Superior temporal gyrus (tissue), 1 donor: ENCODE data around the gene GGA3.
"Not testable (repeated sequence)": the region's sequence is repeated elsewhere in the genome, so short reads cannot be mapped to it uniquely, and the experiment has no call there.

Experiments
- DNase-seq: peaks from one replicate; pipeline ENCODE4 v3.0.0-alpha.2; 2016; ENCODE audit errors: extremely low spot score

The GGA3 gene

DNA sequence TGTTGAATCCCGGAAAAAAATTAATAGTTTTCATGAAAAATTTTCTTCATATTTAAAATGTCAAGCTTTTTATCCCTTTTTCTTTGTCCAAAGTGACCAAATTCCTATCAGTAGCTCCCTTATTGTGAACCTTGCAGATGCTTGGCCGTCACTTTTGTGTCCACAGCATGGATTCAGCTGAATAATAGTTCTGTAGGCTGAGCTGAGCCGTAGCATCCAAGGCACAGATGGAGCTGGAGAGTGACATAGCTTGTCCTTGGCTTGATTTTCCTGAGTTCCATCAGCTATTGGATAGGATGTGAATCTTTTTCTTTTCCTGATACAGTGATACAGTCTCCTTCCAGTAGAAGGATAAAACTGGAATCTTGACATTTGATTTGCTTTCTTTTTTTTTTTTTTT, 52.3 kb downstream of the GGA3 start:
- no peak for DNase-seq

DNA sequence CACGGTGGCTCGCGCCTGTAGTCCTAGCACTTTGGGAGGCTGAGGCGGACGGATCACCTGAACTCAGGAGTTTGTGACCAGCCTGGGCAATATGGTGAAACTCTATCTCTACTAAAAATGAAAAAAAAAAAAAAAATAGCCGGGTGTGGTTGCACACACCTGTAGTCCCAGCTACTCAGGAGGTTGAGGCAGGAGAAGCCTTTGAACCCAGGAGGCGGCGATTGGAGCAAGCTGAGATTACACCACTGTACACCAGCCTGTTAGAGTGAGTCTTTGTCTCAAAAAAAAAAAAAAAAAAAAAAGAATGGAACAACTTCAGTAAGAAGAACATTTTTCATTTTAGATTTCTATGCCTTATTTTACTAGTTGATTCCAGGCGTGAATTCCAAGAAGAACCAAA, 53.2 kb downstream of the GGA3 start:
- DNase-seq: no peak

- DNase-seq: no peak
These were observed 53.6 kb downstream of the GGA3 start for GRCh38 chr17:75207760-75208159.

- not testable (repeated sequence) for DNase-seq
These were observed 54.4 kb downstream of the GGA3 start for GRCh38 chr17:75207050-75207407.

DNA sequence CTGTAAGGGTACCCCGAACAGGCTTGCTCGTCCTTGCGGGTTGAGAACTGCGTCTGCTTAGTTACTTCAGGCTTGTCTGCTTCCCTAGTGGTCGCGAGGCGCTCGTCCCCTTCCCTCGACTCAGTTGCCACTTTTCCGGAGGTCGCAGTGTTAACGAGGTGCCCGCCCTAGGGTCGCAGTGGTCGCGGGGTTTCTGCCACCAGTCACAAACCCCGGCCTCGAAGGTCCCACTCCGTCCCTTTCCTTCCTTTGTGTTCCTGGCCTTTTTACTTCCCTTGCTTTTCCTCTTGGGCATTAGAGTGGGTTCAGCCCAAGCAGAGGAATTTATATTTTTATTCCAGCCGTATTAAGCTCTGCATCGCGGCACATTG, 55.6 kb downstream of the GGA3 start:
- no peak for DNase-seq

DNA sequence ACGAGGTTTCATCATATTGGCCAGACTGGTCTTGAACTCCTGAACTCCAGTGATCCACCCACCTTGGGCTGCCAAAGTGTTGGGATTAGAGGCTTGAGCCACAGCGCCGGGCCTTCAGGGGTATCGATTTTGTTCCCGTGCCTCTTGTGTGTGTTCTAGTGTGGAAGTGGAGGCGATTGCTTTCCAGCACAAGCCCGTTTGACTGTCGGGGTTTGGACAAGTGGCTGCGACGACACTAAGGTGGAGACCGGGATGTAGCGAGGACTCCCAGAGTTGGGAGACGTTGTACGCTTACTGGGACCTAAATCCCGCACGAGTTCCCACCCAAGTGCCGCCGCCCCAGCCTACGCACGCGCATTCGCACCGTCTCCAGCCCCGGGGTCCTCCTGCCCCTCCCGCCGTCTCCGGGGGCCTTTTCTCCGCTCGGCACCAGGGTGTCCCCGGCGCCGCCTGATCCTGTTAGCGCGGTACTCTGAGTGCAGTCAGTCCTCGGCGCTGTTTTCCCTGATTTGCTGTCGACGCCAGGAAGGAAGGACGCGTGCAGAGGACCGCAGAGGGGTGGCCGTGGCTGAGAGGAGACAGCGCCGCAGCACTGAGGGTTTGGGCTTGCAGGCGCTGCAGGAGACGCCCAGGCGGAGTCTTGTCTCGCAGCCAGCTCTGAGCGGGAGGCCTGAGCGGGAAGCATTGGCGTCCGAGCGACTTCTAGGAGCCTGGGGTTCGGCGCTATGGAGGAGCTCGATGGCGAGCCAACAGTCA, 56.2 kb downstream of the GGA3 start, which contains the start of gene NUP85:
Gene NUP85, plus strand, starts transcription at position 643 of the 756 bp plus-strand sequence. Its CDS starts 83 bp downstream, at position 726.
- peak; percentile 93 for DNase-seq

GRCh38 chr17:75199886-75200618, 61.4 kb downstream of the GGA3 start:
- DNase-seq: no peak

DNA sequence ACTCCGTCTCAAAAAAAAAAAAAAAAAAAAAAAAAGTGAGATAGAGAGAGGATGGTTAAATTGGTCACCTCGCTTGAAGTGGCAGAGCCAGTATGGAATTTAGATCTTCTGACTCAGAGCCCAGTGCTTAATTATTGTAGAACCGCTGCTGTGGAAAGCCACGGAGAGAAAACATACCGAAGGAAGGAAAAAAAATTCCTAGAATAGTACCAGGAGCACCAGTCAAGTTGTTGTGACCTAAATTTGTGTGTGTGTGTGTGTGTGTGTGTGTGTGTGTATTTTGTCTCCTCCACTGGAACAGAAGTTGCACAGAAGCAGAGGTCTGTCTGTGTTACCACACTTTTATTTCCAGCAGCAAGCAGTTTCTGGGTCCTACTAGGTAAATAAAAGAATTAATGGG, 66.5 kb downstream of the GGA3 start:
- no peak for DNase-seq

DNA sequence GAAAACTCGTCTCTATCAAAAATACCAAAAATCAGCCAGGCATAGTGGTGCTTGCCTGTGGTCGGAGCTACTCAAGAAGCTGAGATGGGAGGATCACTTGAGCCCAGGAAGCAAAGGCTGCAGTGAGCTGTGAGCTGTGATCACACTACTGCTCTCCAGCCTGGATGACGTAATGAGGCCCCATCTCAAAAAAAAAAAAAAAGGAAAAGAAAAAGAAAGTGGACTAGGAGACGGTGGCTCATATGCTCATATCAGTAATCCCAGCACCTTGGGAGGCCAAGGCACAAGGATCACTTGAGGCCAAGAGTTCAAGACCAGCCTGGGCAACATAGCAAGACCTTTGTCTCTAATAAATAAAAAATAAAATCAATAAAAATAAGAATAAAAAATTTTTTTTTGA, 69.8 kb downstream of the GGA3 start:
- no peak for DNase-seq

GRCh38 chr17:75188614-75189013, 72.8 kb downstream of the GGA3 start:
- DNase-seq: no peak
